Astrocyte (in vitro differentiated cells and primary cell): Measurements from ENCODE around the gene HOXA7. TPM values are rescaled to one million over a fixed set of nuclear protein-coding genes. Genes with fewer than 3 reads are reported as not detected.

ENCODE experiments used
- DNase-seq: peaks from one replicate; pipeline ENCODE4 v3.0.0-alpha.2; 2010; ENCODE audit warnings: low read depth
- FAIRE-seq: peaks from 2 replicates; lab custom pipeline; 2011; peaks lifted over from hg19 to GRCh38; lab: Jason Lieb, UNC
- H2AFZ ChIP-seq: 2 replicates; pipeline ENCODE4 v1.6.0; 2012; ENCODE audit warnings: low read depth, low read length, inconsistent platforms
- H3K27ac ChIP-seq: 2 replicates; pipeline ENCODE4 v1.5.1; 2011; ENCODE audit warnings: low read depth, low read length, inconsistent platforms
- H3K27me3 ChIP-seq: 2 replicates; pipeline ENCODE4 v1.6.0; 2011; ENCODE audit warnings: low read length, inconsistent platforms; ENCODE audit not compliant: insufficient read depth
- H3K36me3 ChIP-seq: 2 replicates; pipeline ENCODE4 v1.5.1; 2011; ENCODE audit warnings: low read length, inconsistent platforms; ENCODE audit not compliant: insufficient read depth
- H3K4me1 ChIP-seq: 2 replicates; pipeline ENCODE4 v1.5.1; 2011; ENCODE audit warnings: low read length, inconsistent platforms; ENCODE audit not compliant: insufficient read depth
- H3K4me2 ChIP-seq: 2 replicates; pipeline ENCODE4 v1.6.0; 2012; ENCODE audit warnings: low read length, inconsistent platforms
- H3K4me3 ChIP-seq: 2 replicates; pipeline ENCODE4 v1.5.1; 2011; ENCODE audit warnings: low read depth, mild to moderate bottlenecking, low read length, inconsistent platforms; ENCODE audit not compliant: insufficient read depth
- H3K79me2 ChIP-seq: 2 replicates; pipeline ENCODE4 v1.6.0; 2012; ENCODE audit warnings: mild to moderate bottlenecking, low read length, inconsistent platforms; ENCODE audit not compliant: insufficient read depth
- H3K9ac ChIP-seq: 2 replicates; pipeline ENCODE4 v1.6.0; 2012; ENCODE audit warnings: mild to moderate bottlenecking, low read length, inconsistent platforms
- H3K9me3 ChIP-seq: 2 replicates; pipeline ENCODE4 v1.5.1; 2012; ENCODE audit warnings: low read depth, mild to moderate bottlenecking, low read length, inconsistent platforms; ENCODE audit not compliant: insufficient read depth
- H4K20me1 ChIP-seq: 2 replicates; pipeline ENCODE4 v1.6.0; 2012; ENCODE audit warnings: low read length, inconsistent platforms; ENCODE audit not compliant: insufficient read depth
- H3K27ac Mint-ChIP-seq: one replicate; pipeline ENCODE4 v1.8.0; 2021; ENCODE audit warnings: mild to moderate bottlenecking, mixed read lengths; ENCODE audit not compliant: unreplicated experiment
- H3K27me3 Mint-ChIP-seq: one replicate; pipeline ENCODE4 v1.8.0; 2021; ENCODE audit warnings: low read depth, mixed read lengths; ENCODE audit not compliant: unreplicated experiment
- H3K36me3 Mint-ChIP-seq: one replicate; pipeline ENCODE4 v1.8.0; 2021; ENCODE audit warnings: low read depth, mixed read lengths; ENCODE audit not compliant: unreplicated experiment
- H3K4me1 Mint-ChIP-seq: one replicate; pipeline ENCODE4 v1.8.0; 2021; ENCODE audit warnings: low read depth, mixed read lengths; ENCODE audit not compliant: unreplicated experiment
- H3K4me3 Mint-ChIP-seq: one replicate; pipeline ENCODE4 v1.8.0; 2021; ENCODE audit warnings: mild to moderate bottlenecking, moderate library complexity, mixed read lengths; ENCODE audit not compliant: unreplicated experiment
- H3K9me3 Mint-ChIP-seq: one replicate; pipeline ENCODE4 v1.8.0; 2021; ENCODE audit warnings: mild to moderate bottlenecking, mixed read lengths; ENCODE audit not compliant: unreplicated experiment
- CTCF ChIP-seq: IDR thresholded peaks from 2 replicates; pipeline ENCODE4 v1.5.1; 2011; ENCODE audit warnings: low read depth, mild to moderate bottlenecking, inconsistent platforms, low read length, moderate library complexity; ENCODE audit not compliant: insufficient read depth
- EZH2 ChIP-seq: IDR thresholded peaks from 2 replicates; pipeline ENCODE4 v1.6.1; 2012; ENCODE audit warnings: mild to moderate bottlenecking, low read length, inconsistent platforms; ENCODE audit not compliant: insufficient read depth
- total RNA-seq: library from RNA; stranded (reverse); gene quantifications from 2 replicates; pipeline ENCODE4 v1.2.1, GENCODE V29; 2021

The HOXA7 gene
- total RNA-seq, 1 donor from 2014 or later = not detected

- H3K36me3 ChIP-seq = no peaks in the 10 kb centered on the region
- H3K36me3 Mint-ChIP-seq = no peaks in the 10 kb centered on the region
- no peaks in the 10 kb centered on the region for H3K4me1 Mint-ChIP-seq
- H3K9me3 Mint-ChIP-seq = peaks cover 21% of the 10 kb centered on the region
- peaks cover 89% of the 10 kb centered on the region for H3K27me3 Mint-ChIP-seq
- H4K20me1 ChIP-seq = peaks cover 33% of the 10 kb centered on the region
- peaks cover 10% of the 10 kb centered on the region for H3K4me1 ChIP-seq
- no peak overlapping the region for H3K27ac Mint-ChIP-seq
- H3K4me3 ChIP-seq = no peak overlapping the region
- H3K4me2 ChIP-seq = no peak overlapping the region
- no peaks in the 10 kb centered on the region for H3K79me2 ChIP-seq
- no peak overlapping the region for H2AFZ ChIP-seq
- no peak for FAIRE-seq
- H3K4me3 Mint-ChIP-seq = no peak overlapping the region
- no peak for DNase-seq
- no peak overlapping the region for H3K27ac ChIP-seq
- peaks cover 96% of the 10 kb centered on the region for H3K27me3 ChIP-seq
- TF ChIP-seq EZH2 (no peak), CTCF (no peak)
- peaks cover 8% of the 10 kb centered on the region for H3K9me3 ChIP-seq
- H3K9ac ChIP-seq = no peak overlapping the region
Measured at GRCh38 chr7:27202862-27203134, 46.3 kb upstream of the HOXA7 start.

GRCh38 chr7:27202018-27202861 is 45.8 kb upstream of the HOXA7 start:
- Histone ChIP-seq H3K27ac (no peak overlapping the region), H3K36me3 (no peaks in the 10 kb centered on the region), H4K20me1 (peaks cover 37% of the 10 kb centered on the region), H3K27me3 (peaks cover 96% of the 10 kb centered on the region), H3K4me1 (peaks cover 10% of the 10 kb centered on the region), H3K9me3 (peaks cover 8% of the 10 kb centered on the region), H3K4me2 (no peak overlapping the region), H2AFZ (no peak overlapping the region), H3K9ac (no peak overlapping the region), H3K4me3 (no peak overlapping the region), H3K79me2 (no peaks in the 10 kb centered on the region)
- H3K36me3 Mint-ChIP-seq = no peaks in the 10 kb centered on the region
- TF ChIP-seq CTCF (no peak), EZH2 (peak; percentile 28)
- H3K27me3 Mint-ChIP-seq = peaks cover 89% of the 10 kb centered on the region
- no peak overlapping the region for H3K4me3 Mint-ChIP-seq
- peaks cover 23% of the 10 kb centered on the region for H3K9me3 Mint-ChIP-seq
- H3K4me1 Mint-ChIP-seq = no peaks in the 10 kb centered on the region
- H3K27ac Mint-ChIP-seq = peak overlapping the region; percentile 47
- no peak for FAIRE-seq
- no peak for DNase-seq

GRCh38 chr7:27201580-27202017 is 45.1 kb upstream of the HOXA7 start:
- H3K9me3 Mint-ChIP-seq = peaks cover 23% of the 10 kb centered on the region
- H3K4me3 Mint-ChIP-seq = no peak overlapping the region
- Histone ChIP-seq H3K9ac (no peak overlapping the region), H3K36me3 (no peaks in the 10 kb centered on the region), H4K20me1 (peaks cover 37% of the 10 kb centered on the region), H3K4me1 (peaks cover 10% of the 10 kb centered on the region), H2AFZ (no peak overlapping the region), H3K27me3 (peaks cover 95% of the 10 kb centered on the region), H3K79me2 (no peaks in the 10 kb centered on the region), H3K9me3 (peaks cover 8% of the 10 kb centered on the region), H3K27ac (no peak overlapping the region), H3K4me3 (no peak overlapping the region), H3K4me2 (peak overlapping the region; percentile 19)
- H3K27ac Mint-ChIP-seq = peak overlapping the region; percentile 47
- H3K36me3 Mint-ChIP-seq = no peaks in the 10 kb centered on the region
- peaks cover 90% of the 10 kb centered on the region for H3K27me3 Mint-ChIP-seq
- no peak for FAIRE-seq
- no peak for DNase-seq
- H3K4me1 Mint-ChIP-seq = no peaks in the 10 kb centered on the region
- TF ChIP-seq CTCF (no peak), EZH2 (no peak)
